WTC11 (cell line): ENCODE measurements around the gene PLCH2. TPM values are rescaled to one million over a fixed set of nuclear protein-coding genes. Genes with fewer than 3 reads are reported as not detected.

ENCODE experiments used
- ATAC-seq: fragments of 200-7000 bp; cut with Tn5 transposase; 2 replicates; pipeline ENCODE4 v1.10.0; 2021; ENCODE audit warnings: mild to moderate bottlenecking, moderate library complexity
- CTCF ChIA-PET: fragments of 300-600 bp; sonication (Branson Sonifier 250); formaldehyde crosslinking; loops from one replicate; lab custom pipeline; 2021; ENCODE audit warnings: antibody characterized with exemption; lab: Charles Lee
- POLR2A ChIA-PET: fragments of 350-600 bp; sonication (Branson Sonifier 250); formaldehyde crosslinking; loops from one replicate; lab custom pipeline; 2021; ENCODE audit warnings: antibody characterized with exemption; lab: Charles Lee
- DNase-seq: peaks from one replicate; pipeline ENCODE4 v3.0.0; 2021; ENCODE audit warnings: low spot score
- H3K27ac Mint-ChIP-seq: 2 replicates; pipeline ENCODE4 v1.8.0; 2021; ENCODE audit warnings: mixed read lengths
- H3K27me3 Mint-ChIP-seq: 2 replicates; pipeline ENCODE4 v1.8.0; 2021; ENCODE audit warnings: low read depth, mild to moderate bottlenecking, moderate library complexity, mixed read lengths
- H3K36me3 Mint-ChIP-seq: 2 replicates; pipeline ENCODE4 v1.8.0; 2021; ENCODE audit warnings: mixed read lengths
- H3K4me1 Mint-ChIP-seq: 2 replicates; pipeline ENCODE4 v1.8.0; 2022; ENCODE audit warnings: mixed read lengths
- H3K4me3 Mint-ChIP-seq: 2 replicates; pipeline ENCODE4 v1.8.0; 2021; ENCODE audit warnings: mild to moderate bottlenecking, moderate library complexity, mixed read lengths
- H3K9me3 Mint-ChIP-seq: 2 replicates; pipeline ENCODE4 v1.8.0; 2021; ENCODE audit warnings: mixed read lengths
- ATF6 ChIP-seq: sonication (generic); formaldehyde crosslinking; IDR thresholded peaks from 2 replicates; pipeline ENCODE4 v1.8.1; 2023; ENCODE audit warnings: mild to moderate bottlenecking, missing genetic modification reagents
- E2F5 ChIP-seq: sonication (generic); formaldehyde crosslinking; IDR thresholded peaks from 2 replicates; pipeline ENCODE4 v1.8.1; 2022; ENCODE audit warnings: mild to moderate bottlenecking, moderate library complexity, missing genetic modification reagents
- KAT7 ChIP-seq: sonication (generic); formaldehyde crosslinking; IDR thresholded peaks from 2 replicates; pipeline ENCODE4 v1.8.1; 2023; ENCODE audit warnings: missing genetic modification reagents, mild to moderate bottlenecking, borderline replicate concordance
- MLX ChIP-seq: sonication (generic); formaldehyde crosslinking; IDR thresholded peaks from 2 replicates; pipeline ENCODE4 v1.8.1; 2023; ENCODE audit warnings: mild to moderate bottlenecking, missing genetic modification reagents, moderate library complexity
- NFYB ChIP-seq: sonication (generic); formaldehyde crosslinking; conservative IDR thresholded peaks from 2 replicates; pipeline ENCODE4 v1.8.0; 2022; ENCODE audit warnings: low read depth, missing genetic modification reagents
- NR2C2 ChIP-seq: sonication (generic); formaldehyde crosslinking; IDR thresholded peaks from 2 replicates; pipeline ENCODE4 v1.8.0; 2022; ENCODE audit warnings: mild to moderate bottlenecking, missing genetic modification reagents
- OVOL2 ChIP-seq: fragments of 250-450 bp; sonication (Bioruptor Pico); IDR thresholded peaks from 2 replicates; pipeline ENCODE4 v1.9.0; 2021; ENCODE audit warnings: mild to moderate bottlenecking, borderline replicate concordance
- SMAD4 ChIP-seq: sonication (generic); formaldehyde crosslinking; IDR thresholded peaks from 2 replicates; pipeline ENCODE4 v1.8.0; 2022; ENCODE audit warnings: mild to moderate bottlenecking, missing genetic modification reagents
- SP1 ChIP-seq: sonication (generic); formaldehyde crosslinking; conservative IDR thresholded peaks from 2 replicates; pipeline ENCODE4 v1.8.1; 2022; ENCODE audit warnings: missing genetic modification reagents
- STAT6 ChIP-seq: sonication (generic); formaldehyde crosslinking; conservative IDR thresholded peaks from 2 replicates; pipeline ENCODE4 v1.8.1; 2023; ENCODE audit warnings: mild to moderate bottlenecking, low read depth, missing genetic modification reagents, moderate library complexity
- ZBTB43 ChIP-seq: sonication (generic); formaldehyde crosslinking; IDR thresholded peaks from 2 replicates; pipeline ENCODE4 v1.8.1; 2023; ENCODE audit warnings: mild to moderate bottlenecking, missing genetic modification reagents
- ZNF121 ChIP-seq: sonication (generic); formaldehyde crosslinking; IDR thresholded peaks from 2 replicates; pipeline ENCODE4 v1.8.0; 2023; ENCODE audit warnings: missing genetic modification reagents
- ZNF219 ChIP-seq: sonication (generic); formaldehyde crosslinking; IDR thresholded peaks from 2 replicates; pipeline ENCODE4 v1.8.0; 2023; ENCODE audit warnings: missing genetic modification reagents, mild to moderate bottlenecking, borderline replicate concordance
- ZNF317 ChIP-seq: sonication (generic); formaldehyde crosslinking; IDR thresholded peaks from 2 replicates; pipeline ENCODE4 v1.8.1; 2023; ENCODE audit warnings: low read depth, mild to moderate bottlenecking, moderate library complexity, missing genetic modification reagents, borderline replicate concordance
- total RNA-seq: library from RNA; stranded (reverse); gene quantifications from 3 replicates; pipeline ENCODE4 v1.2.3, GENCODE V29; 2021

Gene PLCH2
- total RNA-seq, 1 experiment from 2014 or later, result 0.17 TPM

GRCh38 chr1:2447276-2448097, 28.6 kb upstream of the PLCH2 start:
- no peak for TF ChIP-seq SP1 (CRISPR knock-in tag)
- no peak for TF ChIP-seq NR2C2 (CRISPR knock-in tag)
- TF ChIP-seq ZNF121 (CRISPR knock-in tag), result no peak
- no peak for TF ChIP-seq KAT7
- DNase-seq, result no peak
- POLR2A ChIA-PET, result no interaction called here
- peaks cover 22% of the 10 kb centered on the region for H3K27me3 Mint-ChIP-seq
- H3K4me3 Mint-ChIP-seq, result no peak overlapping the region
- no peaks in the 10 kb centered on the region for H3K9me3 Mint-ChIP-seq
- no peak overlapping the region for H3K27ac Mint-ChIP-seq
- ATAC-seq, result no peak
- CTCF ChIA-PET, result interaction anchor here (0.7 to 1.9 kb wide), 12 partner anchors 13 to 978 kb away, joined by 3 to 9 read pairs (median 4); partner anchors contain the start of gene PANK4
- no peaks in the 10 kb centered on the region for H3K36me3 Mint-ChIP-seq
- H3K4me1 Mint-ChIP-seq, result no peaks in the 10 kb centered on the region

- Mint-ChIP-seq H3K36me3 (no peaks in the 10 kb centered on the region), H3K9me3 (no peaks in the 10 kb centered on the region), H3K4me3 (no peak overlapping the region), H3K4me1 (no peaks in the 10 kb centered on the region), H3K27ac (no peak overlapping the region), H3K27me3 (peaks cover 16% of the 10 kb centered on the region)
- no peak for ATAC-seq
- ChIA-PET POLR2A (no interaction called here), CTCF (interaction anchor here (0.9 to 1.7 kb wide), 5 partner anchors 14 to 99 kb away, joined by 3 to 7 read pairs (median 4); partner anchors contain the start of gene PANK4)
- TF ChIP-seq ZNF121 (CRISPR knock-in tag), result no peak
- DNase-seq, result no peak
Observed at GRCh38 chr1:2448098-2448445, 28.0 kb upstream of the PLCH2 start.

- Mint-ChIP-seq H3K27me3 (peaks cover 5% of the 10 kb centered on the region), H3K36me3 (no peaks in the 10 kb centered on the region), H3K4me3 (no peak overlapping the region), H3K4me1 (no peaks in the 10 kb centered on the region), H3K9me3 (no peaks in the 10 kb centered on the region), H3K27ac (no peak overlapping the region)
- POLR2A ChIA-PET, result no interaction called here
- CTCF ChIA-PET, result interaction anchor here (0.5 to 1.0 kb wide), 3 partner anchors 98 to 1506 kb away, joined by 4 to 5 read pairs (median 4); no protein-coding TSS in a partner anchor
- DNase-seq (no peak), ATAC-seq (no peak)
- no peak for TF ChIP-seq OVOL2 (CRISPR knock-in tag)
Observed at GRCh38 chr1:2449636-2450454, 26.2 kb upstream of the PLCH2 start.

GRCh38 chr1:2451741-2452140, 24.3 kb upstream of the PLCH2 start:
- DNase-seq, result no peak
- POLR2A ChIA-PET, result no interaction called here
- Mint-ChIP-seq H3K4me1 (no peaks in the 10 kb centered on the region), H3K9me3 (no peaks in the 10 kb centered on the region), H3K27me3 (no peaks in the 10 kb centered on the region), H3K36me3 (no peaks in the 10 kb centered on the region), H3K4me3 (no peak overlapping the region), H3K27ac (no peak overlapping the region)
- ATAC-seq, result no peak
- CTCF ChIA-PET, result interaction anchor here (2.1 kb wide), 1 partner anchor 8 kb away, joined by 7 read pairs; no protein-coding TSS in a partner anchor
- TF ChIP-seq MLX (CRISPR knock-in tag) (no peak), SMAD4 (CRISPR knock-in tag) (no peak), ATF6 (no peak), ZBTB43 (CRISPR knock-in tag) (no peak), ZNF317 (CRISPR knock-in tag) (no peak), NFYB (CRISPR knock-in tag) (no peak), ZNF219 (no peak), E2F5 (CRISPR knock-in tag) (no peak), STAT6 (CRISPR knock-in tag) (no peak)
